GM12874 (cell line): ENCODE results near the gene TEKT5.

Source experiments
- CTCF ChIP-seq: IDR thresholded peaks from 2 replicates; pipeline ENCODE4 v1.5.1; 2011; ENCODE audit warnings: low read depth, mild to moderate bottlenecking, control low read depth, low read length, moderate library complexity; ENCODE audit not compliant: insufficient read depth

TEKT5 gene

GRCh38 chr16:10675861-10676260, 18.9 kb downstream of the TEKT5 start:
- no peak for TF ChIP-seq CTCF

- TF ChIP-seq CTCF: no peak
Measured at GRCh38 chr16:10675216-10675615, 19.5 kb downstream of the TEKT5 start.

GRCh38 chr16:10671729-10672128, 23.0 kb downstream of the TEKT5 start:
- TF ChIP-seq CTCF: no peak

GRCh38 chr16:10669791-10670190, 24.9 kb downstream of the TEKT5 start:
- no peak for TF ChIP-seq CTCF

- TF ChIP-seq CTCF: peak; percentile 83
Measured at GRCh38 chr16:10668322-10669045, 26.2 kb downstream of the TEKT5 start.

- TF ChIP-seq CTCF: no peak
Measured at GRCh38 chr16:10667239-10667638, 27.5 kb downstream of the TEKT5 start.

GRCh38 chr16:10666291-10666690, 28.4 kb downstream of the TEKT5 start:
- TF ChIP-seq CTCF: no peak
